Myocyte (in vitro differentiated cells): ENCODE measurements around the gene PRLR. TPM values are rescaled to one million over a fixed set of nuclear protein-coding genes. Genes with fewer than 3 reads are reported as not detected.
A peak's percentile ranks its signal among the peaks of the same experiment; 100 is the strongest.
"Not testable (repeated sequence)": the region's sequence is repeated elsewhere in the genome, so short reads cannot be mapped to it uniquely, and the experiment has no call there.

ENCODE experiments used
- DNase-seq: peaks from one replicate; pipeline ENCODE4 v3.0.0-alpha.2; 2012; ENCODE audit warnings: low read depth
- polyA plus RNA-seq: library from polyadenylated mRNA; unstranded; fragments of >200 nt; gene quantifications from one replicate; pipeline ENCODE4 v1.2.1, GENCODE V29; 2012; ENCODE audit warnings: missing spikeins
- total RNA-seq: library from RNA; depleted of rRNA; stranded (reverse); fragments of >200 nt; gene quantifications from 2 replicates; pipeline ENCODE4 v1.2.3, GENCODE V29; 2014

The PRLR gene
- not detected in 2 replicates for total RNA-seq
- polyA plus RNA-seq: not detected

GRCh38 chr5:35230038-35230611, at the start of gene PRLR:
PRLR (minus strand) TSS chr5:35230487; CDS start chr5:35089620, 140,867 bp downstream.
- DNase-seq: peak; percentile 7

GRCh38 chr5:35274839-35275509, 44.7 kb upstream of the PRLR start:
- DNase-seq: no peak

- DNase-seq: no peak
Observed at GRCh38 chr5:35269006-35269405, 38.7 kb upstream of the PRLR start.

GRCh38 chr5:35266276-35266675, 36.0 kb upstream of the PRLR start:
- no peak for DNase-seq

GRCh38 chr5:35264509-35264908, 34.2 kb upstream of the PRLR start:
- no peak for DNase-seq

- no peak for DNase-seq
Observed at GRCh38 chr5:35263266-35263877, 33.1 kb upstream of the PRLR start.

GRCh38 chr5:35253582-35253981, 23.3 kb upstream of the PRLR start:
- DNase-seq: no peak

- no peak for DNase-seq
Observed at GRCh38 chr5:35252963-35253362, 22.7 kb upstream of the PRLR start.

GRCh38 chr5:35248843-35249780, 18.8 kb upstream of the PRLR start:
- peak; percentile 26 for DNase-seq

GRCh38 chr5:35247648-35248034, 17.4 kb upstream of the PRLR start:
- DNase-seq: no peak

GRCh38 chr5:35246900-35247647, 16.8 kb upstream of the PRLR start:
- DNase-seq: peak; percentile 42

- DNase-seq: no peak
Observed at GRCh38 chr5:35246411-35246810, 16.1 kb upstream of the PRLR start.

- not testable (repeated sequence) for DNase-seq
Observed at GRCh38 chr5:35245371-35245770, 15.1 kb upstream of the PRLR start.

- DNase-seq: no peak
Observed at GRCh38 chr5:35244171-35244570, 13.9 kb upstream of the PRLR start.

- DNase-seq: no peak
Observed at GRCh38 chr5:35242702-35243258, 12.5 kb upstream of the PRLR start.

GRCh38 chr5:35240892-35241291, 10.6 kb upstream of the PRLR start:
- DNase-seq: no peak

GRCh38 chr5:35239911-35240610, 9.8 kb upstream of the PRLR start:
- DNase-seq: no peak

- no peak for DNase-seq
Observed at GRCh38 chr5:35239476-35239875, 9.2 kb upstream of the PRLR start.

GRCh38 chr5:35237580-35238376, 7.5 kb upstream of the PRLR start:
- DNase-seq: no peak
